ENCODE data around the gene VIT. TPM values are rescaled to one million over a fixed set of nuclear protein-coding genes. Genes with fewer than 3 reads are reported as not detected.

Gene VIT
- total and polyA plus RNA-seq, 10 donors = 0.05 to 0.74 (median 0.38) TPM; not detected in 6

DNA sequence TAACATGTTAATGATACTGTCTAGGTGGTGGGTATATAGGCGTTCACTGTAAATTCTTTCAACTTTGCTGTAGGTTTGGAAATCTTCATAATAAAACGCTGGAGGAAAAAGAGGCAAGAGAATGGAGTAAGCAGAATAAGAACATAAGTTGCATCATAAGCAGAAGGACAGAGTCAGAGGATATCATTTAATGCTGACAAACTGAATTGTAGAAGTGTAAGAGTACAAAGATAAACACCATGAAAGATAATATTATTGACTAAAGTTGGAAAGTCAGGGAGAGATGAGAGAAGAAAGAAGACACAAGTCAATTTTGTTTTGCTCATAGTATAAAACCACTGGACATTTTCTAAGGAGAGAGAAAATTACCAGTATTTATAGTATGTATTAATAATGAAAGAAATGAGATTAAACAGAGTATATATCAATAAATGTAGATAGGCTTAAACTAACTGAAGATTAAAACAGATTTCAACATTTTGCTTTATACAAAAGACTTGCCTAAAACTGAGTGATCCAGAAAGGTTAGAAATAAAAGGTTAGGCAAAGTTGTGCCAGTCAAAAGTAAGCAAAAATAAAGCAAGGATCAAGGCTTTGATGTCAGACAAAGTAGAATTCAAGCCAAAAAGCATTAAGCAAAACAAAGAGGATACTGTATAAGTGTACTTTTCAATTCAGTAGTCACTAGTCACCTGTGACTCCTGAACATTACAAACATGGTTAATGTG, 42.4 kb upstream of the VIT start:
- H3K27ac ChIP-seq = no peak overlapping the region
- 76 to 94% (median 84%) methylated on average over 2 of the region's 2 CpGs for WGBS, 5 donors
- DNase-seq = no peak
- no peaks in the 10 kb centered on the region for H3K9me3 ChIP-seq
- no peaks in the 10 kb centered on the region for H3K27me3 ChIP-seq (replicated peaks in 1 of 7)
- no peaks in the 10 kb centered on the region for H3K36me3 ChIP-seq
- intact Hi-C loops (cut with DNase I; ENCODE audit: low total_unique reads) = no loop called here
- TF ChIP-seq POLR2A (IDR thresholded peaks at IDR 0.05) = no peak
- TF ChIP-seq, protein P1, sequence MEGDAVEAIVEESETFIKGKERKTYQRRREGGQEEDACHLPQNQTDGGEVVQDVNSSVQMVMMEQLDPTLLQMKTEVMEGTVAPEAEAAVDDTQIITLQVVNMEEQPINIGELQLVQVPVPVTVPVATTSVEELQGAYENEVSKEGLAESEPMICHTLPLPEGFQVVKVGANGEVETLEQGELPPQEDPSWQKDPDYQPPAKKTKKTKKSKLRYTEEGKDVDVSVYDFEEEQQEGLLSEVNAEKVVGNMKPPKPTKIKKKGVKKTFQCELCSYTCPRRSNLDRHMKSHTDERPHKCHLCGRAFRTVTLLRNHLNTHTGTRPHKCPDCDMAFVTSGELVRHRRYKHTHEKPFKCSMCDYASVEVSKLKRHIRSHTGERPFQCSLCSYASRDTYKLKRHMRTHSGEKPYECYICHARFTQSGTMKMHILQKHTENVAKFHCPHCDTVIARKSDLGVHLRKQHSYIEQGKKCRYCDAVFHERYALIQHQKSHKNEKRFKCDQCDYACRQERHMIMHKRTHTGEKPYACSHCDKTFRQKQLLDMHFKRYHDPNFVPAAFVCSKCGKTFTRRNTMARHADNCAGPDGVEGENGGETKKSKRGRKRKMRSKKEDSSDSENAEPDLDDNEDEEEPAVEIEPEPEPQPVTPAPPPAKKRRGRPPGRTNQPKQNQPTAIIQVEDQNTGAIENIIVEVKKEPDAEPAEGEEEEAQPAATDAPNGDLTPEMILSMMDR (IDR thresholded peaks at IDR 0.05 in 8 of 11, conservative IDR thresholded peaks at IDR 0.05 in 3 of 11) = no peak
- no peak for TF ChIP-seq POLR2AphosphoS5 (IDR thresholded peaks at IDR 0.05)
- no peak overlapping the region for H3K4me3 ChIP-seq
- H3K4me1 ChIP-seq = no peaks in the 10 kb centered on the region

DNA sequence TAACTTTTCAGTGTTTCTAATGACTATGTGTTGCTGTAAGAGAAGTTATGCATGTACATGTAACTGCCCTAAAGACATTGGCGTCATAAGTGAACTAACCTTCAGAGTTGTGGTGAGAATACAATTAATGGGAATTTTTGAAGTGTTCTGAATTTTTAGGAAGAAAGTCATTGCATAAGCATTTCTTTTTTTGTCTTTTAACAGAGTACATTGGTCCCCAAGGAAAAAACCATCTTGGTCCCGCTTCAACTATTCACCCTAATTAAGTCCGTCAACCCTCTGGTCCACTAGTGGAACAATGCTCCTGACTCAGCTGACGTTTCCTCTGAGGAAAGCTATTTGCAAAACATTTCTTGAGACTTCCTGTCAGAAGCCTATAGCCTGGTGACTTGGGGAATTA, 41.1 kb upstream of the VIT start:
- Histone ChIP-seq H3K36me3 (no peaks in the 10 kb centered on the region), H3K27me3 (replicated peaks in 1 of 7) (no peaks in the 10 kb centered on the region), H3K4me3 (no peak overlapping the region), H3K9me3 (no peaks in the 10 kb centered on the region), H3K27ac (no peak overlapping the region), H3K4me1 (no peaks in the 10 kb centered on the region)
- 57 to 84% (median 70%) methylated on average over 4 of the region's 4 CpGs for WGBS, 5 donors
- DNase-seq = no peak
- TF ChIP-seq, protein P1 (IDR thresholded peaks at IDR 0.05 in 8 of 11, conservative IDR thresholded peaks at IDR 0.05 in 3 of 11) = no peak
- TF ChIP-seq POLR2A (IDR thresholded peaks at IDR 0.05) (no peak), POLR2AphosphoS5 (IDR thresholded peaks at IDR 0.05) (no peak)
- intact Hi-C loops (cut with DNase I; ENCODE audit: low total_unique reads) = no loop called here

DNA sequence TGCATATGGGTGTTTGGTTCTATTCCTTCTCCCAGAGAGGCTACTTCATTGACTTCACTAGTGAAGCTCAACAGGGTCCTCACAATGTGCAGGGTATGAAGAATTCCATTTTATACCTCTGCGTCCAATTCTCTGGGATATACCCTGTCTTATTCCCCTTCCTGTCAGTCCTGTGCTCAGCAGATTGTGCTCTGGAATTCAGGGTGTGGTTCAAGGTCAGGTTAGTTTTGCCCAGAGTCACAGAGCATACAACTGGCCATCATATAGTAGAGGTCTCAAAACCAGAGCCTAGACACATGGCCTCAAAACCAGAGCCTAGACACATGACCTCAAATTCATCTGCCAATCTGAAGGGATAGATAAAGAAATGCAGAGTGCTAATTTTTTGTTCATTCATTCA, 38.8 kb upstream of the VIT start:
- TF ChIP-seq, protein P1 (IDR thresholded peaks at IDR 0.05 in 8 of 11, conservative IDR thresholded peaks at IDR 0.05 in 3 of 11) = no peak
- TF ChIP-seq POLR2A (IDR thresholded peaks at IDR 0.05) = no peak
- TF ChIP-seq POLR2AphosphoS5 (IDR thresholded peaks at IDR 0.05) = no peak
- Histone ChIP-seq H3K4me1 (no peaks in the 10 kb centered on the region), H3K9me3 (no peaks in the 10 kb centered on the region), H3K27ac (no peak overlapping the region), H3K27me3 (replicated peaks in 1 of 7) (no peaks in the 10 kb centered on the region), H3K36me3 (no peaks in the 10 kb centered on the region), H3K4me3 (no peak overlapping the region)
- WGBS, 5 donors = 61 to 100% (median 81%) methylated on average over 1 of the region's 1 CpG
- no peak for DNase-seq
- intact Hi-C loops (cut with DNase I; ENCODE audit: low total_unique reads) = no loop called here

DNA sequence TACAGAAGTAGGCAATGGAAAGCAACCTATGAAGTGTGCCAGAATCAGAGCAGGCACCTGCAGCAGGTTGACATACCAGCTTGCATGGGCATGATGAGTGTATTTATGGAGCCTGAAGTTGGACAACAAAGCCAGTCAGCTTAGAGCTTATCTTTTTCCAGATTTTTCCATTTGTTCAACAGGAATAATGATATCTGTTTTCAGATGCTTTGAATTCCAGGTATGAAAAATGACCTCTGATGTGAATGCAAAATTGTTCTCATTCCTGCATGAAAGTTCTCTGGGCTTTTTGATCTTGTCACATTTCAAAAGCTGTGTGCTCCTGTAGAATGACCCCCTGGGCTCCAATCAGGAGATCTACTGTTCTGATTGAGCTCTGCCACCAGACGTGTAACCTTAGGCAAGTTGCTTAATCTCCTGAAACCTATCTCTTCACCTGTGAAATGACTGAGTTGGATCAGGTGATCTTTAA, 38.2 kb upstream of the VIT start:
- Histone ChIP-seq H3K9me3 (no peaks in the 10 kb centered on the region), H3K4me3 (no peak overlapping the region), H3K27me3 (replicated peaks in 1 of 7) (no peaks in the 10 kb centered on the region), H3K4me1 (no peaks in the 10 kb centered on the region), H3K27ac (no peak overlapping the region), H3K36me3 (no peaks in the 10 kb centered on the region)
- no peak for DNase-seq
- TF ChIP-seq POLR2AphosphoS5 (IDR thresholded peaks at IDR 0.05) (no peak), POLR2A (IDR thresholded peaks at IDR 0.05) (no peak)
- TF ChIP-seq, protein P1 (IDR thresholded peaks at IDR 0.05 in 8 of 11, conservative IDR thresholded peaks at IDR 0.05 in 3 of 11) = no peak
- 71 to 90% (median 80%) methylated on average over 1 of the region's 1 CpG for WGBS, 5 donors
- intact Hi-C loops (cut with DNase I; ENCODE audit: low total_unique reads) = no loop called here

Data from spleen (tissue), 11 donors.